Gastroesophageal sphincter (tissue), 3 donors: ENCODE results near the gene LMAN2.

Experiments
- CTCF ChIP-seq, 4 experiments: fragments of 200-600 bp in 2 of 4; fragments of 450-650 bp in 2 of 4; sonication (generic) in 1 of 4; IDR thresholded peaks; one replicate each; pipeline ENCODE4 v1.5.1; 2017 to 2019; ENCODE audit warnings: antibody characterized with exemption in 4 of 4, mild to moderate bottlenecking in 2 of 4, moderate library complexity in 2 of 4
- EP300 ChIP-seq: sonication (generic); formaldehyde crosslinking; IDR thresholded peaks from one replicate; pipeline ENCODE4 v1.6.1; 2017; ENCODE audit warnings: antibody characterized with exemption, mild to moderate bottlenecking
- POLR2A ChIP-seq, 2 donors: fragments of 450-650 bp; IDR thresholded peaks; one replicate each; pipeline ENCODE4 v1.6.1; 2017; ENCODE audit warnings: antibody characterized with exemption in 2 of 2, mild to moderate bottlenecking in 2 of 2, moderate library complexity in 1 of 2
- POLR2AphosphoS5 ChIP-seq: sonication (generic); formaldehyde crosslinking; IDR thresholded peaks from one replicate; pipeline ENCODE4 v1.6.1; 2017; ENCODE audit warnings: antibody characterized with exemption

GRCh38 chr5:177361418-177362291, 10.2 kb upstream of the LMAN2 start:
- no peak for TF ChIP-seq CTCF (IDR thresholded peaks at IDR 0.05)
- TF ChIP-seq POLR2A (IDR thresholded peaks at IDR 0.05) = no peak
- no peak for TF ChIP-seq POLR2AphosphoS5
- TF ChIP-seq EP300 = no peak
